A549 (cell line): Measurements from ENCODE around the gene MATN3.

Experiments
- CBX2 ChIP-seq: fragments of 200-600 bp; sonication (generic); IDR thresholded peaks from 2 replicates; pipeline ENCODE4 v1.6.1; 2016; ENCODE audit warnings: low read depth, mild to moderate bottlenecking, borderline replicate concordance
- HOXB13 ChIP-seq: fragments of 250-450 bp; sonication (Bioruptor Pico); IDR thresholded peaks from 2 replicates; pipeline ENCODE4 v1.5.0; 2020; ENCODE audit warnings: low read depth, mild to moderate bottlenecking, moderate library complexity
- POLR2A ChIP-seq: IDR thresholded peaks from 2 replicates; pipeline ENCODE4 v1.6.1; 2012; ENCODE audit warnings: mild to moderate bottlenecking, low read length
- TF ChIP-seq, protein P1 (sequence below): fragments of >200 bp; sonication (Bioruptor Twin); formaldehyde crosslinking; IDR thresholded peaks from 3 replicates; pipeline ENCODE4 v1.5.1; 2016

DNA sequence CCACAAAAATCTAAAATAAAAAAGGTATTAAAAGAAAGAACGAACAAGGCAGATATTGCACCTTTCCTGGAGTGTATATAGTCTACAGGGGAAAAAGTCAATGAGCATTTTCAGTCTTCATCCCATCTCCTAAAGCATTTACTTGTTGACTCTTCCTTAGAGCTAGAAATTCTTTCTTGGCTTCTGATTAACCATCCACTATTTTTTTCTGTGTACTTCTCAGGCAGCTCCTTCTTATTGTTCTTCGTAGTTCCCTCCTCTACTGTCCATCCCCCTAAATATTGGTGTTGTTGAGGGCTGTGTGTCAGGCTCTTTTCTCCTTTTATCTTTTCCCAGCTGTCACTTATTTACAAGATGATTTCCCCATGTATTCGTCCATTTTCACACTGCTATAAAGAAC is 42.5 kb upstream of the MATN3 start:
- TF ChIP-seq, protein P1, sequence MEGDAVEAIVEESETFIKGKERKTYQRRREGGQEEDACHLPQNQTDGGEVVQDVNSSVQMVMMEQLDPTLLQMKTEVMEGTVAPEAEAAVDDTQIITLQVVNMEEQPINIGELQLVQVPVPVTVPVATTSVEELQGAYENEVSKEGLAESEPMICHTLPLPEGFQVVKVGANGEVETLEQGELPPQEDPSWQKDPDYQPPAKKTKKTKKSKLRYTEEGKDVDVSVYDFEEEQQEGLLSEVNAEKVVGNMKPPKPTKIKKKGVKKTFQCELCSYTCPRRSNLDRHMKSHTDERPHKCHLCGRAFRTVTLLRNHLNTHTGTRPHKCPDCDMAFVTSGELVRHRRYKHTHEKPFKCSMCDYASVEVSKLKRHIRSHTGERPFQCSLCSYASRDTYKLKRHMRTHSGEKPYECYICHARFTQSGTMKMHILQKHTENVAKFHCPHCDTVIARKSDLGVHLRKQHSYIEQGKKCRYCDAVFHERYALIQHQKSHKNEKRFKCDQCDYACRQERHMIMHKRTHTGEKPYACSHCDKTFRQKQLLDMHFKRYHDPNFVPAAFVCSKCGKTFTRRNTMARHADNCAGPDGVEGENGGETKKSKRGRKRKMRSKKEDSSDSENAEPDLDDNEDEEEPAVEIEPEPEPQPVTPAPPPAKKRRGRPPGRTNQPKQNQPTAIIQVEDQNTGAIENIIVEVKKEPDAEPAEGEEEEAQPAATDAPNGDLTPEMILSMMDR: no peak
- no peak for TF ChIP-seq HOXB13
- TF ChIP-seq POLR2A: no peak
- TF ChIP-seq CBX2: no peak
